K562 (cell line): ENCODE results near the gene EEF1A2. TPM values are rescaled to one million over a fixed set of nuclear protein-coding genes. Genes with fewer than 3 reads are reported as not detected.

ENCODE experiments used
- ASH1L ChIP-seq: fragments of 450-650 bp; IDR thresholded peaks from 2 replicates; pipeline ENCODE4 v1.6.1; 2018; ENCODE audit warnings: borderline replicate concordance, mild to moderate bottlenecking, low read depth; ENCODE audit not compliant: partially characterized antibody
- CREB5 ChIP-seq: fragments of 250-450 bp; sonication (Bioruptor Pico); IDR thresholded peaks from 2 replicates; pipeline ENCODE4 v1.5.0; 2020; ENCODE audit warnings: mild to moderate bottlenecking
- E2F8 ChIP-seq: fragments of 450-650 bp; IDR thresholded peaks from 2 replicates; pipeline ENCODE4 v1.7.1; 2018; ENCODE audit warnings: mild to moderate bottlenecking, low read depth; ENCODE audit not compliant: partially characterized antibody
- EP400 ChIP-seq: fragments of 450-650 bp; IDR thresholded peaks from 2 replicates; pipeline ENCODE4 v1.6.1; 2017; ENCODE audit warnings: antibody characterized with exemption, mild to moderate bottlenecking, moderate library complexity
- HCFC1 ChIP-seq: IDR thresholded peaks from 2 replicates; pipeline ENCODE4 v1.6.1; 2012; ENCODE audit warnings: low read depth, low read length, improper control_type of control experiment
- NEUROD1 ChIP-seq: fragments of 150-350 bp; IDR thresholded peaks from 2 replicates; pipeline ENCODE4 v1.6.1; 2014; ENCODE audit warnings: borderline replicate concordance, low read length, low read depth; ENCODE audit not compliant: partially characterized antibody
- OTX1 ChIP-seq: fragments of 450-650 bp; formaldehyde crosslinking; IDR thresholded peaks from 2 replicates; pipeline ENCODE4 v1.4.0; 2022; ENCODE audit warnings: mild to moderate bottlenecking
- PML ChIP-seq: IDR thresholded peaks from 2 replicates; pipeline ENCODE4 v1.6.1; 2012; ENCODE audit warnings: low read length, inconsistent platforms
- PREB ChIP-seq: sonication (generic); formaldehyde crosslinking; IDR thresholded peaks from 2 replicates; pipeline ENCODE4 v1.8.1; 2023; ENCODE audit warnings: mild to moderate bottlenecking, missing genetic modification reagents
- TOE1 ChIP-seq, 2 experiments: fragments of 450-650 bp in 1 of 2; sonication (generic) in 1 of 2; formaldehyde crosslinking in 1 of 2; IDR thresholded peaks; 2 replicates each; pipeline versions ENCODE4 v1.7.1 to v1.8.0; 2016 to 2022; ENCODE audit warnings: borderline replicate concordance in 2 of 2, mild to moderate bottlenecking in 2 of 2, antibody characterized with exemption in 1 of 2, inconsistent platforms in 1 of 2, low read depth in 1 of 2, missing genetic modification reagents in 1 of 2, moderate library complexity in 1 of 2
- ZBTB1 ChIP-seq: sonication (generic); formaldehyde crosslinking; IDR thresholded peaks from 2 replicates; pipeline ENCODE4 v1.8.1; 2023; ENCODE audit warnings: missing genetic modification reagents, low read depth, mild to moderate bottlenecking, borderline replicate concordance
- ZFX ChIP-seq: sonication (generic); formaldehyde crosslinking; IDR thresholded peaks from 2 replicates; pipeline ENCODE4 v1.8.0; 2022; ENCODE audit warnings: mild to moderate bottlenecking, missing genetic modification reagents, moderate library complexity
- ZNF175 ChIP-seq: fragments of 200-800 bp; sonication (Bioruptor generic); IDR thresholded peaks from 2 replicates; pipeline ENCODE4 v1.6.1; 2016; ENCODE audit warnings: low read depth, mild to moderate bottlenecking, missing genetic modification characterization, missing compliant biosample characterization
- polyA plus RNA-seq, 8 experiments: library from polyadenylated mRNA; depleted of rRNA in 4 of 8; stranded (reverse) in 5 of 8; unstranded in 3 of 8; fragments of >200 nt; fragmentation: Nextera tagmentation in 2 of 8; fragmentation: Illumina TruSeq in 1 of 8; extraction: Ambion mirVana in 2 of 8; extraction: Trizol in 1 of 8; gene quantifications; 2 replicates each; pipeline versions ENCODE4 v1.2.1 to v1.2.3, GENCODE V29; 2011 to 2014; ENCODE audit warnings: inconsistent platforms in 1 of 8, missing spikeins in 1 of 8
- total RNA-seq, 7 experiments: library from RNA; depleted of rRNA in 6 of 7; stranded (reverse); fragments of >200 nt in 6 of 7; fragmentation: Illumina TruSeq in 2 of 7; extraction: Trizol in 2 of 7; gene quantifications; 2 replicates each; pipeline versions ENCODE4 v1.2.1 to v1.2.3, GENCODE V29; 2011 to 2021; ENCODE audit warnings: low replicate concordance in 1 of 7
- TF ChIP-seq, protein P1 (sequence below): sonication (generic); formaldehyde crosslinking; IDR thresholded peaks from 2 replicates; pipeline ENCODE4 v1.8.1; 2023; ENCODE audit warnings: missing genetic modification reagents, mild to moderate bottlenecking, borderline replicate concordance

Gene EEF1A2
- total and polyA plus RNA-seq, 9 of the 15 experiments (the other 6 are each of a cell fraction or from before 2014, with no cell fraction given): 0.04 to 29.6 (median 11.5) TPM

DNA sequence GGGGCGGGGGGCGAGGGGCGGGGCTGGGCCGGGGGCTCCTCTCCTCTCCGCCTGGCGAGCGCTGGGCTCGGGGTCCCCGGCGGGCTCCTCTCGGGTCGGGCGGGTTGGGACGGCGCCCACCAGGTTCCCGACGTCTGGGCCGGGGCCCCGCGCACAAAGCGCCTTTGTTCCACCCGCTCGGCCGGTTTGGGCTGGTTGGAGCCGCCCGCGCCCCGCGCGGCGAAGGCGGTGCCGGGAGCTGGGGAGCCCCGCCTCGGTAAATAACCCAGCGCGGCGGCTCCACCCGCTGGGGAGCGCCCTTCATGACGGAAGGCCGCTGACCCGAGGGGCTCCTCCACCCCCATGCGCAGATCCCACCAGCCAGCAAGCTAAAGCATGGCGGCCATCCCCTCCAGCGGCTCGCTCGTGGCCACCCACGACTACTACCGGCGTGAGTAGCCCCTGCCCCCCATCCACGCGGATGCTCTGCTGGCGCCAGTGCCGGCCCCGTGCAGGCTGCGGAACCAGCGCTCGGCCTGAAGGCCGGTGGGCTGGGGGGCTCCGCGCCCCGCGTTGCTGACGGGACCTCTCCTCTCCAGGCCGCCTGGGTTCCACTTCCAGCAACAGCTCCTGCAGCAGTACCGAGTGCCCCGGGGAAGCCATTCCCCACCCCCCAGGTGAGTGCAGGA lies 22.2 kb upstream of the EEF1A2 start (continued):
- TF ChIP-seq ZNF175 (no peak), EP400 (peak; percentile 87), ZBTB1 (no peak), HCFC1 (no peak), CREB5 (no peak), PML (no peak), NEUROD1 (no peak), PREB (no peak), TOE1 (IDR thresholded peaks at IDR 0.05; ENCODE audit: borderline replicate concordance) (0 out of 2 replicates have a peak, but pooled peaks have one; percentile 26), TOE1 (CRISPR knock-in tag; IDR thresholded peaks at IDR 0.05; ENCODE audit: borderline replicate concordance, low read depth) (no peak), OTX1 (0 out of 2 replicates have a peak, but pooled peaks have one; percentile 40), E2F8 (no peak), ZFX (CRISPR knock-in tag) (peak; percentile 66), ASH1L (no peak)
- TF ChIP-seq, protein P1, sequence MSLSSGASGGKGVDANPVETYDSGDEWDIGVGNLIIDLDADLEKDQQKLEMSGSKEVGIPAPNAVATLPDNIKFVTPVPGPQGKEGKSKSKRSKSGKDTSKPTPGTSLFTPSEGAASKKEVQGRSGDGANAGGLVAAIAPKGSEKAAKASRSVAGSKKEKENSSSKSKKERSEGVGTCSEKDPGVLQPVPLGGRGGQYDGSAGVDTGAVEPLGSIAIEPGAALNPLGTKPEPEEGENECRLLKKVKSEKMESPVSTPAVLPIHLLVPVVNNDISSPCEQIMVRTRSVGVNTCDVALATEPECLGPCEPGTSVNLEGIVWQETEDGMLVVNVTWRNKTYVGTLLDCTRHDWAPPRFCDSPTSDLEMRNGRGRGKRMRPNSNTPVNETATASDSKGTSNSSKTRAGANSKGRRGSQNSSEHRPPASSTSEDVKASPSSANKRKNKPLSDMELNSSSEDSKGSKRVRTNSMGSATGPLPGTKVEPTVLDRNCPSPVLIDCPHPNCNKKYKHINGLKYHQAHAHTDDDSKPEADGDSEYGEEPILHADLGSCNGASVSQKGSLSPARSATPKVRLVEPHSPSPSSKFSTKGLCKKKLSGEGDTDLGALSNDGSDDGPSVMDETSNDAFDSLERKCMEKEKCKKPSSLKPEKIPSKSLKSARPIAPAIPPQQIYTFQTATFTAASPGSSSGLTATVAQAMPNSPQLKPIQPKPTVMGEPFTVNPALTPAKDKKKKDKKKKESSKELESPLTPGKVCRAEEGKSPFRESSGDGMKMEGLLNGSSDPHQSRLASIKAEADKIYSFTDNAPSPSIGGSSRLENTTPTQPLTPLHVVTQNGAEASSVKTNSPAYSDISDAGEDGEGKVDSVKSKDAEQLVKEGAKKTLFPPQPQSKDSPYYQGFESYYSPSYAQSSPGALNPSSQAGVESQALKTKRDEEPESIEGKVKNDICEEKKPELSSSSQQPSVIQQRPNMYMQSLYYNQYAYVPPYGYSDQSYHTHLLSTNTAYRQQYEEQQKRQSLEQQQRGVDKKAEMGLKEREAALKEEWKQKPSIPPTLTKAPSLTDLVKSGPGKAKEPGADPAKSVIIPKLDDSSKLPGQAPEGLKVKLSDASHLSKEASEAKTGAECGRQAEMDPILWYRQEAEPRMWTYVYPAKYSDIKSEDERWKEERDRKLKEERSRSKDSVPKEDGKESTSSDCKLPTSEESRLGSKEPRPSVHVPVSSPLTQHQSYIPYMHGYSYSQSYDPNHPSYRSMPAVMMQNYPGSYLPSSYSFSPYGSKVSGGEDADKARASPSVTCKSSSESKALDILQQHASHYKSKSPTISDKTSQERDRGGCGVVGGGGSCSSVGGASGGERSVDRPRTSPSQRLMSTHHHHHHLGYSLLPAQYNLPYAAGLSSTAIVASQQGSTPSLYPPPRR (CRISPR knock-in tag): no peak
